Left ventricle myocardium inferior (tissue), 1 donor: Measurements from ENCODE around the gene HINFP. TPM values are rescaled to one million over a fixed set of nuclear protein-coding genes. Genes with fewer than 3 reads are reported as not detected.

Experiments used
- DNase-seq: peaks from one replicate; pipeline ENCODE4 v3.0.0-alpha.2; 2020
- H3K27ac ChIP-seq: fragments of 200-600 bp; replicated peaks from 2 replicates; pipeline ENCODE4 v1.8.0; 2021
- H3K27me3 ChIP-seq: fragments of 200-600 bp; 2 replicates; pipeline ENCODE4 v1.8.0; 2021; ENCODE audit warnings: low read depth
- H3K36me3 ChIP-seq: fragments of 200-600 bp; 2 replicates; pipeline ENCODE4 v1.8.0; 2021
- H3K4me1 ChIP-seq: fragments of 200-600 bp; 2 replicates; pipeline ENCODE4 v1.8.0; 2021
- H3K4me3 ChIP-seq: fragments of 200-600 bp; 2 replicates; pipeline ENCODE4 v1.8.0; 2021; ENCODE audit warnings: mild to moderate bottlenecking, moderate library complexity
- H3K9me3 ChIP-seq: fragments of 200-600 bp; replicated peaks from 2 replicates; pipeline ENCODE4 v1.8.0; 2021
- intact Hi-C: fragments of 100-400 bp; cut with micrococcal nuclease; formaldehyde crosslinking; loops from one replicate; pipeline ENCODE4 v1.11.0; 2022
- total RNA-seq: library from RNA; stranded (reverse); fragmentation: NEBNext Ultra II Directional; extraction: Animal tissue kit (Norgen Biotek cat#: 25700); gene quantifications from one replicate; pipeline ENCODE4 v1.2.1, GENCODE V29; 2021
- TF ChIP-seq, protein P1 (sequence below): fragments of 200-600 bp; IDR thresholded peaks from 2 replicates; pipeline ENCODE4 v1.8.0; 2021; ENCODE audit warnings: antibody characterized with exemption, mild to moderate bottlenecking, borderline replicate concordance
- donor health status: DM: no; HTN: yes; CAD: no; lungs with severe emphysema.

The HINFP gene
- total RNA-seq, 1 donor from 2014 or later: 13.9 TPM

DNA sequence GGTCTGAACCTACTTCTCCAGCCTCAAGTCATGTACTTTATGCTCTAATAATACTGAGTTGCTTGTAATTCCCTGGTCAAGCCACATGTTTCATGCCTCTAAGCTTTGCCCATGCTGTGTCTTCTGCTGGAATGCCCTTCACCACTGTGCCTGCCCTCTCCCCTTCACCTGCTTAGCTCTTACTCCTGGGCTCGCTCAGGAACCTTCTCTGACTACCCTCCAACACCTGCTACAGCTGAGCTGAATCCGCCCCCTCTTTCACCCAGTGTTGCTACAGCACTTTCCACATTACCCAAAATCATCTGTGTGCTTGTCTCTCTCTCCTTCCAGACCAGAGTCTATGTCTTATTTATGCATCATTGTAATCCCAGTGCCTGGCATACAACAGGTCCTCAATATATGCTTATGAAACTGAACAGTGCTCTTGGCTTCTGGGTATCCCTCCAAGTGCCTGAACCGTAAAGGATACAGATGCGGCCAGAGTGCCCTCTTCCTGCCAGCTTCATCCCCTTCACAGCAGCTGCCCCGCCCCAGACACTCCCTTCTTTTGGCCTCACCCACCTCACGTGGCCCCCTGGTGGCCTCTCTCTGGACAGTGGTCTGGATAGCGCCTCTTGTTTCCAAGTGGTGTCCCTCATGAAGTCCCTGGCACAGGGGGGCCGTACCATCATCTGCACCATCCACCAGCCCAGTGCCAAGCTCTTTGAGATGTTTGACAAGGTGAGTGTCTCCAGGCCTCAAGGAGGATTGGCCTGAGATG is 34.5 kb downstream of the HINFP start:
- TF ChIP-seq, protein P1, sequence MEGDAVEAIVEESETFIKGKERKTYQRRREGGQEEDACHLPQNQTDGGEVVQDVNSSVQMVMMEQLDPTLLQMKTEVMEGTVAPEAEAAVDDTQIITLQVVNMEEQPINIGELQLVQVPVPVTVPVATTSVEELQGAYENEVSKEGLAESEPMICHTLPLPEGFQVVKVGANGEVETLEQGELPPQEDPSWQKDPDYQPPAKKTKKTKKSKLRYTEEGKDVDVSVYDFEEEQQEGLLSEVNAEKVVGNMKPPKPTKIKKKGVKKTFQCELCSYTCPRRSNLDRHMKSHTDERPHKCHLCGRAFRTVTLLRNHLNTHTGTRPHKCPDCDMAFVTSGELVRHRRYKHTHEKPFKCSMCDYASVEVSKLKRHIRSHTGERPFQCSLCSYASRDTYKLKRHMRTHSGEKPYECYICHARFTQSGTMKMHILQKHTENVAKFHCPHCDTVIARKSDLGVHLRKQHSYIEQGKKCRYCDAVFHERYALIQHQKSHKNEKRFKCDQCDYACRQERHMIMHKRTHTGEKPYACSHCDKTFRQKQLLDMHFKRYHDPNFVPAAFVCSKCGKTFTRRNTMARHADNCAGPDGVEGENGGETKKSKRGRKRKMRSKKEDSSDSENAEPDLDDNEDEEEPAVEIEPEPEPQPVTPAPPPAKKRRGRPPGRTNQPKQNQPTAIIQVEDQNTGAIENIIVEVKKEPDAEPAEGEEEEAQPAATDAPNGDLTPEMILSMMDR: no peak
- H3K27me3 ChIP-seq: no peaks in the 10 kb centered on the region
- DNase-seq: no peak
- intact Hi-C loops: no loop called here
- H3K4me1 ChIP-seq: no peaks in the 10 kb centered on the region
- H3K27ac ChIP-seq: no peak overlapping the region
- no peaks in the 10 kb centered on the region for H3K9me3 ChIP-seq
- H3K4me3 ChIP-seq: no peak overlapping the region
- H3K36me3 ChIP-seq: no peaks in the 10 kb centered on the region

DNA sequence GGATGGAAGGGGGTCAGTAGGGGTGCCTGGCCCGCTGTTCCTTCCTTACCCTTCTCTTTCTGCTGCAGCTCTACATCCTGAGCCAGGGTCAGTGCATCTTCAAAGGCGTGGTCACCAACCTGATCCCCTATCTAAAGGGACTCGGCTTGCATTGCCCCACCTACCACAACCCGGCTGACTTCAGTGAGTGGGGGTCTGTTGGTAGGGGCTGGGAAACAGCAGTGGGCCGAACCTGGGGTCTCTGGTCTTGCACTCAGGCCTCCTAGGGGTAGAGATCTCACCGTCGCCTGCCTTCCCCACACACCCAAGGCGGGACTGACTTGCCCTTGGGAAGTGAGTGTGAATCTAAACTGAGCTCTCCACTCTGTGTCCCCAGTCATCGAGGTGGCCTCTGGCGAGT is 35.1 kb downstream of the HINFP start:
- Histone ChIP-seq H3K27me3 (no peaks in the 10 kb centered on the region), H3K9me3 (no peaks in the 10 kb centered on the region), H3K4me3 (no peak overlapping the region), H3K27ac (no peak overlapping the region), H3K4me1 (no peaks in the 10 kb centered on the region), H3K36me3 (no peaks in the 10 kb centered on the region)
- intact Hi-C loops: no loop called here
- no peak for DNase-seq
- TF ChIP-seq, protein P1: no peak

DNA sequence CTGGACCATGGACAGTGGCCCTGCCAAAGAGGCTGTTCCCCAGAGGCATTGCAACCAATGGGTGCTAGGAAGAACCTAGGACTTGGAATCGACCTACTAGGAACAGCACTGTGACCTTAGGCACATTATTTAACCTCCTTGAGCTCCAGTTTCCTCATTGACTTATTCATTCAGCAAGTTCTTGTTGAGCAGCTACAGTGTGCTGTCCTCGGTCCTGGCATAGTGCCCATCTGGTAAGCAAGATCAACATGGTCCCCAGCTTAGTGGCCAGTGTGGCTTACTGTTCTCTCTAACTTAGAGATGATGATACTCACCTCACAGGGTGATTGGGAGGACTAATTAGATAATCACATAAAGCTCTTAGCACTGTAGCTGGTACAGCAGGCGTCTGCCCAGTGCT is 35.7 kb downstream of the HINFP start:
- DNase-seq: no peak
- Histone ChIP-seq H3K36me3 (no peaks in the 10 kb centered on the region), H3K9me3 (no peaks in the 10 kb centered on the region), H3K27ac (no peak overlapping the region), H3K4me1 (no peaks in the 10 kb centered on the region), H3K27me3 (no peaks in the 10 kb centered on the region), H3K4me3 (no peak overlapping the region)
- TF ChIP-seq, protein P1: no peak
- intact Hi-C loops: no loop called here

DNA sequence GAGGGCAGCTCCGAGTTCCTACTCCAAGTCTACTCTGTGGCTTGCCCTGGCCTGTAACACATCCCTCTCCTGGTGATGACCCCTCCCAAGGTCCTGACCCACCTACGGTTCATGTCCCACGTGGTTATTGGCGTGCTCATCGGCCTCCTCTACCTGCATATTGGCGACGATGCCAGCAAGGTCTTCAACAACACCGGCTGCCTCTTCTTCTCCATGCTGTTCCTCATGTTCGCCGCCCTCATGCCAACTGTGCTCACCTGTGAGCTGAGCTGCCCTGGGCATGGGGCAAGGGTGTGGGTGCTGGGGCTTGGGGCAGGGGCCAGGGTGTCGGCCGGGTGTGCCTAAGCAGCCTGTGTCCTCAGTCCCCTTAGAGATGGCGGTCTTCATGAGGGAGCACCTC is 37.1 kb downstream of the HINFP start:
- Histone ChIP-seq H3K4me3 (no peak overlapping the region), H3K27ac (no peak overlapping the region), H3K36me3 (no peaks in the 10 kb centered on the region), H3K27me3 (no peaks in the 10 kb centered on the region), H3K9me3 (no peaks in the 10 kb centered on the region), H3K4me1 (no peaks in the 10 kb centered on the region)
- DNase-seq: no peak
- TF ChIP-seq, protein P1: no peak
- intact Hi-C loops: no loop called here

DNA sequence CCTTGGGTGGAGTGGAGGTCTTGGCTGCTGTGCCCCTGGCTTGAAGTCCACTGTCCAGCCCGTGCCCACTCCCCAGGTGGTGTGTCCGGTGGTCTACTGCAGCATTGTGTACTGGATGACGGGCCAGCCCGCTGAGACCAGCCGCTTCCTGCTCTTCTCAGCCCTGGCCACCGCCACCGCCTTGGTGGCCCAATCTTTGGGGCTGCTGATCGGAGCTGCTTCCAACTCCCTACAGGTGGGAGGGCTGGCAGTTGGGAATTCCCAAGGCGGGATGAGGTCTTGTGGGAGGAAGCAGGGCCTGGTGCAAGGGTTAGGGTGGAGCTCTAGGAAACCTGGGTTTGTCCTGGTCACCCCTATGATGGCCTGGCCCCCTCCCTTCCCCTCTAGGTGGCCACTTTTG is 38.8 kb downstream of the HINFP start:
- H3K27me3 ChIP-seq: no peaks in the 10 kb centered on the region
- H3K27ac ChIP-seq: no peak overlapping the region
- H3K4me3 ChIP-seq: no peak overlapping the region
- no peak for DNase-seq
- H3K9me3 ChIP-seq: no peaks in the 10 kb centered on the region
- H3K36me3 ChIP-seq: no peaks in the 10 kb centered on the region
- H3K4me1 ChIP-seq: no peaks in the 10 kb centered on the region
- TF ChIP-seq, protein P1: no peak
- intact Hi-C loops: no loop called here
